BE2C (cell line): Measurements from ENCODE around the gene ZMPSTE24.

Source experiments
- DNase-seq: peaks from one replicate; pipeline ENCODE4 v3.0.0-alpha.2; 2020
- H3K27me3 ChIP-seq: fragments of 250-450 bp; sonication (Bioruptor Pico); 2 replicates; pipeline ENCODE4 v1.5.1; 2020; ENCODE audit warnings: mild to moderate bottlenecking
- H3K36me3 ChIP-seq: fragments of 250-450 bp; sonication (Bioruptor Pico); 2 replicates; pipeline ENCODE4 v1.5.1; 2020; ENCODE audit warnings: mild to moderate bottlenecking
- H3K4me1 ChIP-seq: fragments of 250-450 bp; sonication (Bioruptor Pico); 2 replicates; pipeline ENCODE4 v1.5.1; 2020
- H3K4me3 ChIP-seq: 2 replicates; pipeline ENCODE4 v1.5.1; 2011; ENCODE audit warnings: low read depth, low read length
- H3K9me3 ChIP-seq: fragments of 250-450 bp; sonication (Bioruptor Pico); 2 replicates; pipeline ENCODE4 v1.5.1; 2020
- CTCF ChIP-seq: IDR thresholded peaks from 2 replicates; pipeline ENCODE4 v1.5.1; 2012; ENCODE audit warnings: mild to moderate bottlenecking, low read depth, low read length

Gene ZMPSTE24

GRCh38 chr1:40244138-40244744 is 13.8 kb upstream of the ZMPSTE24 start:
- no peak for DNase-seq
- no peak for TF ChIP-seq CTCF
- no peaks in the 10 kb centered on the region for H3K9me3 ChIP-seq
- H3K36me3 ChIP-seq: no peaks in the 10 kb centered on the region
- H3K4me1 ChIP-seq: no peaks in the 10 kb centered on the region
- H3K4me3 ChIP-seq: no peak overlapping the region
- H3K27me3 ChIP-seq: no peaks in the 10 kb centered on the region

GRCh38 chr1:40245686-40246085 is 12.3 kb upstream of the ZMPSTE24 start:
- TF ChIP-seq CTCF: no peak
- no peak for DNase-seq

GRCh38 chr1:40247655-40248054 is 10.4 kb upstream of the ZMPSTE24 start, which contains the start of gene TMCO2:
TSS of gene TMCO2 (plus strand) at chr1:40247937. CDS start at chr1:40247994, 57 bp downstream.
- TF ChIP-seq CTCF: no peak
- no peaks in the 10 kb centered on the region for H3K9me3 ChIP-seq
- DNase-seq: no peak
- no peaks in the 10 kb centered on the region for H3K36me3 ChIP-seq
- no peaks in the 10 kb centered on the region for H3K4me1 ChIP-seq
- no peaks in the 10 kb centered on the region for H3K27me3 ChIP-seq
- H3K4me3 ChIP-seq: no peak within 1 kb of the TSS

More at GRCh38 chr1:40245686-40246085, 12.3 kb upstream of the ZMPSTE24 start:
- Histone ChIP-seq H3K4me3 (no peak overlapping the region), H3K36me3 (no peaks in the 10 kb centered on the region), H3K27me3 (no peaks in the 10 kb centered on the region), H3K9me3 (no peaks in the 10 kb centered on the region), H3K4me1 (no peaks in the 10 kb centered on the region)

DNA sequence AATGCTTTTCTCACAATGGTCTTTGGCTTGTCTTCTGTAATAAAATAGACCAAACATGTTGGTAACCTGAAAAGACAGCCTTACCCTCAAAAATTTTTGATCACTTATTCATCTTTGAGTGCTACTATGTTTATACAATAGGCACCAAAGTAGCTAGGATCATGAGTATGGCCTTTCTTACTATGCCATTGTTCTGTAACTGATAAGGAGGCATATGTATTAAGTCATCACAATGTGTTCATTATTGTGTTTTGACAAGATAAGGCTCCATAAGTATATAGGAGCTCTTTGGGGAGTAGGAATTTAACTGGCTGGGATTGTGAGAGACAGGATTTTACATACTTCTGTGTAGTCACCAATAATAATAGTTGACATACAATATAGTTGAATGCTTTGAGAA is 9.6 kb upstream of the ZMPSTE24 start:
- no peak for TF ChIP-seq CTCF
- Histone ChIP-seq H3K36me3 (no peaks in the 10 kb centered on the region), H3K4me1 (no peaks in the 10 kb centered on the region), H3K27me3 (no peaks in the 10 kb centered on the region), H3K4me3 (no peak overlapping the region), H3K9me3 (no peaks in the 10 kb centered on the region)
- DNase-seq: no peak

DNA sequence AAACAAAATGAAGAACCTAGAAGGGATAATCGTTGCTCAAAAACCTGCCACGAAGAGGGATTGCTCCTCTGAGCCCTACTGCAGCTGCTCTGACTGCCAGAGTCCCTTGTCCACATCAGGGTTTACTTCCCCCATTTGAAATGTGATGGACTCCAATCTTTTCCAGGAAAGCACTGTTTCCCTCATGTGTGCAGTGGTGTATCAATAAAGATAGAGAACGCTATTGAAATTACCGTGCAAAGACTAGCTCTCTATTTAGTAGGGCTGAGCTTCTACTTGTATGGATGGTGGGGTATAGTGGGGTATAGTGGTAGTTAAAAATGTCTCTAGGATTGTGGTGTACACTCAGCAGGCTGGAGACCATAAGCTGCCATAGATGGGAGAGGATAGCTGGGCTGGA is 6.6 kb upstream of the ZMPSTE24 start:
- H3K36me3 ChIP-seq: no peaks in the 10 kb centered on the region
- no peak for DNase-seq
- H3K9me3 ChIP-seq: no peaks in the 10 kb centered on the region
- no peak for TF ChIP-seq CTCF
- no peaks in the 10 kb centered on the region for H3K4me1 ChIP-seq
- H3K4me3 ChIP-seq: no peak overlapping the region
- H3K27me3 ChIP-seq: no peaks in the 10 kb centered on the region

- Histone ChIP-seq H3K4me3 (no peak overlapping the region), H3K27me3 (no peaks in the 10 kb centered on the region), H3K9me3 (no peaks in the 10 kb centered on the region), H3K36me3 (peaks cover 3% of the 10 kb centered on the region; the same call in 1 of the 2 replicates), H3K4me1 (no peaks in the 10 kb centered on the region)
- no peak for DNase-seq
- no peak for TF ChIP-seq CTCF
Observed at GRCh38 chr1:40252601-40253000, 5.4 kb upstream of the ZMPSTE24 start.
